Measurements from ENCODE around the gene NAT14. TPM values are rescaled to one million over a fixed set of nuclear protein-coding genes. Genes with fewer than 3 reads are reported as not detected.

Gene NAT14
- polyA plus RNA-seq, 2 of the 4 experiments (the other 2 are of a cell fraction), result 16.8 to 50.3 TPM

- ChIA-PET CTCF (interaction anchor here (0.7 to 15.3 kb wide), 12 partner anchors 8 to 830 kb away, joined by 3 to 363 read pairs (median 5); partner anchors contain the start of genes FIZ1, ZNF524, ZNF784 and ZNF865), POLR2A (interaction anchor here (1.3 to 1.6 kb wide), 2 partner anchors 32 to 116 kb away, joined by 4 to 5 read pairs; partner anchors contain the start of genes ZNF628 and ZNF784)
- Histone ChIP-seq H3K4me3 (no peak overlapping the region), H3K27ac (no peak overlapping the region), H3K9me3 (peaks cover 9% of the 10 kb centered on the region; the same call in 1 of the 3 replicates), H3K4me1 (no peaks in the 10 kb centered on the region), H3K4me2 (no peak overlapping the region)
- DNase-seq (ENCODE audit: low read depth in 1 of 2, low spot score in 1 of 2) (no peak), ATAC-seq (no peak), FAIRE-seq (no peak)
- WGBS (ENCODE audit: missing lambda C conversion rate), result 69% methylated on average over 10 of the region's 10 CpGs
- TF ChIP-seq HEYL (CRISPR knock-in tag; IDR thresholded peaks at IDR 0.05) (no peak), JUN (IDR thresholded peaks at IDR 0.05) (no peak), RAD21 (conservative IDR thresholded peaks at IDR 0.05 in 1 of 2, IDR thresholded peaks at IDR 0.05 in 1 of 2) (no peak), EHF (CRISPR knock-in tag; IDR thresholded peaks at IDR 0.05) (no peak), HOXB13 (CRISPR knock-in tag; IDR thresholded peaks at IDR 0.05; ENCODE audit: low read depth) (no peak), KDM1A (IDR thresholded peaks at IDR 0.05; ENCODE audit: low read depth) (no peak), GATA3 (IDR thresholded peaks at IDR 0.05; ENCODE audit: borderline replicate concordance) (no peak), RCOR1 (IDR thresholded peaks at IDR 0.05; ENCODE audit: low read depth, low read length) (no peak), TFCP2L1 (CRISPR knock-in tag; IDR thresholded peaks at IDR 0.05) (no peak), PHF8 (IDR thresholded peaks at IDR 0.05; ENCODE audit: borderline replicate concordance, low read depth) (no peak), POLR2AphosphoS2 (conservative IDR thresholded peaks at IDR 0.05; ENCODE audit: low read length) (no peak), MAFK (IDR thresholded peaks at IDR 0.05; ENCODE audit: partially characterized antibody) (no peak), HOXA7 (CRISPR knock-in tag; IDR thresholded peaks at IDR 0.05) (no peak), FOXS1 (CRISPR knock-in tag; IDR thresholded peaks at IDR 0.05) (no peak), CHD4 (IDR thresholded peaks at IDR 0.05; ENCODE audit: borderline replicate concordance) (no peak), ZC3H11A (IDR thresholded peaks at IDR 0.05) (no peak)
- TF ChIP-seq, protein P1, sequence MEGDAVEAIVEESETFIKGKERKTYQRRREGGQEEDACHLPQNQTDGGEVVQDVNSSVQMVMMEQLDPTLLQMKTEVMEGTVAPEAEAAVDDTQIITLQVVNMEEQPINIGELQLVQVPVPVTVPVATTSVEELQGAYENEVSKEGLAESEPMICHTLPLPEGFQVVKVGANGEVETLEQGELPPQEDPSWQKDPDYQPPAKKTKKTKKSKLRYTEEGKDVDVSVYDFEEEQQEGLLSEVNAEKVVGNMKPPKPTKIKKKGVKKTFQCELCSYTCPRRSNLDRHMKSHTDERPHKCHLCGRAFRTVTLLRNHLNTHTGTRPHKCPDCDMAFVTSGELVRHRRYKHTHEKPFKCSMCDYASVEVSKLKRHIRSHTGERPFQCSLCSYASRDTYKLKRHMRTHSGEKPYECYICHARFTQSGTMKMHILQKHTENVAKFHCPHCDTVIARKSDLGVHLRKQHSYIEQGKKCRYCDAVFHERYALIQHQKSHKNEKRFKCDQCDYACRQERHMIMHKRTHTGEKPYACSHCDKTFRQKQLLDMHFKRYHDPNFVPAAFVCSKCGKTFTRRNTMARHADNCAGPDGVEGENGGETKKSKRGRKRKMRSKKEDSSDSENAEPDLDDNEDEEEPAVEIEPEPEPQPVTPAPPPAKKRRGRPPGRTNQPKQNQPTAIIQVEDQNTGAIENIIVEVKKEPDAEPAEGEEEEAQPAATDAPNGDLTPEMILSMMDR (IDR thresholded peaks at IDR 0.05), result no peak
Observed at GRCh38 chr19:55508120-55508519, 23.1 kb downstream of the NAT14 start.

- FAIRE-seq, result peak; percentile 84
- TF ChIP-seq CHD4 (IDR thresholded peaks at IDR 0.05; ENCODE audit: borderline replicate concordance) (no peak), HOXA7 (CRISPR knock-in tag; IDR thresholded peaks at IDR 0.05) (no peak), POLR2A (IDR thresholded peaks at IDR 0.05; ENCODE audit: low read length) (peak; percentile 27; the same call in 1 of the 2 replicates), BHLHE40 (IDR thresholded peaks at IDR 0.05; ENCODE audit: low read depth, low read length) (no peak), CBX8 (IDR thresholded peaks at IDR 0.05) (no peak), JUNB (IDR thresholded peaks at IDR 0.05) (no peak), NR3C1 (IDR thresholded peaks at IDR 0.05) (no peak), HDAC2 (IDR thresholded peaks at IDR 0.05) (no peak), MAX (IDR thresholded peaks at IDR 0.05) (peak; percentile 70), RAD21 (conservative IDR thresholded peaks at IDR 0.05 in 1 of 2, IDR thresholded peaks at IDR 0.05 in 1 of 2) (peak; percentile 100), RNF2 (IDR thresholded peaks at IDR 0.05; ENCODE audit: borderline replicate concordance, low read depth) (no peak), HOXB5 (CRISPR knock-in tag; IDR thresholded peaks at IDR 0.05) (no peak), FOSL2 (IDR thresholded peaks at IDR 0.05) (no peak), FOSL2 (CRISPR knock-in tag; IDR thresholded peaks at IDR 0.05) (no peak), SMC3 (IDR thresholded peaks at IDR 0.05) (peak; percentile 100), ESRRA (IDR thresholded peaks at IDR 0.05; ENCODE audit: borderline replicate concordance, low read length) (peak; percentile 72), NPAS2 (CRISPR knock-in tag; IDR thresholded peaks at IDR 0.05; ENCODE audit: borderline replicate concordance) (no peak), FOXS1 (CRISPR knock-in tag; IDR thresholded peaks at IDR 0.05) (no peak), SREBF2 (IDR thresholded peaks at IDR 0.05) (no peak), MAFK (IDR thresholded peaks at IDR 0.05; ENCODE audit: partially characterized antibody) (no peak), ZFP36 (IDR thresholded peaks at IDR 0.05; ENCODE audit: borderline replicate concordance, partially characterized antibody) (no peak)
- TF ChIP-seq, protein P2, sequence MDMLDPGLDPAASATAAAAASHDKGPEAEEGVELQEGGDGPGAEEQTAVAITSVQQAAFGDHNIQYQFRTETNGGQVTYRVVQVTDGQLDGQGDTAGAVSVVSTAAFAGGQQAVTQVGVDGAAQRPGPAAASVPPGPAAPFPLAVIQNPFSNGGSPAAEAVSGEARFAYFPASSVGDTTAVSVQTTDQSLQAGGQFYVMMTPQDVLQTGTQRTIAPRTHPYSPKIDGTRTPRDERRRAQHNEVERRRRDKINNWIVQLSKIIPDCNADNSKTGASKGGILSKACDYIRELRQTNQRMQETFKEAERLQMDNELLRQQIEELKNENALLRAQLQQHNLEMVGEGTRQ (IDR thresholded peaks at IDR 0.05), result no peak
- TF ChIP-seq, protein P3, sequence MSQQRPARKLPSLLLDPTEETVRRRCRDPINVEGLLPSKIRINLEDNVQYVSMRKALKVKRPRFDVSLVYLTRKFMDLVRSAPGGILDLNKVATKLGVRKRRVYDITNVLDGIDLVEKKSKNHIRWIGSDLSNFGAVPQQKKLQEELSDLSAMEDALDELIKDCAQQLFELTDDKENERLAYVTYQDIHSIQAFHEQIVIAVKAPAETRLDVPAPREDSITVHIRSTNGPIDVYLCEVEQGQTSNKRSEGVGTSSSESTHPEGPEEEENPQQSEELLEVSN (IDR thresholded peaks at IDR 0.05; ENCODE audit: borderline replicate concordance, low read depth), result no peak
Observed at GRCh38 chr19:55516878-55517620, 32.1 kb downstream of the NAT14 start.

More at GRCh38 chr19:55516878-55517620, 32.1 kb downstream of the NAT14 start:
- Histone ChIP-seq H3K4me1 (peaks cover 21% of the 10 kb centered on the region), H3K4me2 (peak overlapping the region; percentile 93), H3K9me3 (no peaks in the 10 kb centered on the region), H3K27ac (peak overlapping the region; percentile 78 to 88), H3K4me3 (peak overlapping the region; percentile 35)
- ATAC-seq (peak; percentile 90 to 95), DNase-seq (ENCODE audit: low read depth in 1 of 2, low spot score in 1 of 2) (peak; percentile 97 to 100)
- 7% methylated on average over 43 of the region's 61 CpGs for WGBS (ENCODE audit: missing lambda C conversion rate)
- POLR2A ChIA-PET, result interaction anchor here (0.5 to 1.2 kb wide), 5 partner anchors 31 to 89 kb away, joined by 3 to 6 read pairs (median 4); partner anchors contain the start of gene FIZ1
- CTCF ChIA-PET, result interaction anchor here (0.6 to 15.3 kb wide), 29 partner anchors 9 to 374 kb away, joined by 3 to 363 read pairs (median 5); partner anchors contain the start of genes FIZ1, SBK2, SBK3 and ZNF524
